ENCODE results near the gene NPR2.
A peak's percentile ranks its signal among the peaks of the same experiment; 100 is the strongest.

The NPR2 gene

DNA sequence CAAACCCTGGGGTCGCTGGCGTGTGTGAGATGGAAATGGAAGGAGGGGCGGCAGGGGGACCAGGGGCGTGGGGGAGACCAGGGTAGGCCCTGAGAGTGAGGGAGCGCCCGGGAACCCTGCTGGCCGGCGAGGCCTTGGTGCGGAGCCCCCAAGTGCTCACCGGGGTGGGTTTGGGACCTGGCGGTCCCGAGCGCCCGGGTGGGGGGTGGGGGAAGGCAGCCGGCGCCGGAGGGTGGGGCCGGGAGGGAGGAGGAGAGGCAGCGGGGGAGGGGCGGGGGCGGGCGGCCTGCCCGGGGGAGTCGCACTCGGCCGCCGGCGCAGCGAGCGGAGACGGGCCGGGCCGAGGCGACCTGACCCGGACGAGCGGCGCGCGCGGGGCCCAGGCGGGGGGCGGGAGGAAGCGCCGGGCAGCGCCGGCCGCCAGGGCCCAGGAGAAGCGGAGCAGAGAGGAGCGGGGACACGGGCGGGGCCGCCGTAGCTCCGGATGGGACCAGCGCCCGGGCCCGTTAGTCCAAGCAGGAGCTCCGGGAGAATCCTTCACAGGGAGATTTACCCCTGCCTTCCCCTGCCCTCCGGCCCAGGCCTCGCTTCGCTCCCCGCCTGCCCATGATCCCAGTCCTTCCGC is at the start of gene NPR2:
Gene NPR2, plus strand, starts transcription at position 295 of the 625 bp plus-strand sequence. CDS start 818 bp downstream, outside the sequence.
- DNase-seq, result no peak

DNA sequence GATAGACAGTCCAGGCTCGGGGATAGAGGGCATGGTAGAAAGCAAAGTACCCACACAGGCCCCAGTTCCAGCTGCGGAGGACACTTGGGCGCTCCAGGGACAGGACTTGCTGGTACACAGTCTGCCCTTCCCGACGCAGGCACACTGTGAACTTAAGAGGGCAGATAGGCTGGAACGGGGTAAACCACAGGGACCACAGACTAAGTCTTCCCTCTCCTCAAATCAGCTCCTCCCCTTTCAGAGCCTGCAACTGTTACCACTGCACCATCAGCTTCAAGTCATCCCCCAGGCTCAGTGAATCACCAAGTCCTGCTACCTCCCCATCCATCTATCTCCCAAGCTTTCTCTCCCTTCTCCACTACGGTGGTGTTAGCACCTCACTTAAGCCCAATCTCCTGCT is 49.7 kb upstream of the NPR2 start:
- no peak for DNase-seq

GRCh38 chr9:35743452-35743851 is 47.9 kb upstream of the NPR2 start:
- DNase-seq, result no peak

GRCh38 chr9:35743880-35744518 is 47.4 kb upstream of the NPR2 start:
- no peak for DNase-seq

DNA sequence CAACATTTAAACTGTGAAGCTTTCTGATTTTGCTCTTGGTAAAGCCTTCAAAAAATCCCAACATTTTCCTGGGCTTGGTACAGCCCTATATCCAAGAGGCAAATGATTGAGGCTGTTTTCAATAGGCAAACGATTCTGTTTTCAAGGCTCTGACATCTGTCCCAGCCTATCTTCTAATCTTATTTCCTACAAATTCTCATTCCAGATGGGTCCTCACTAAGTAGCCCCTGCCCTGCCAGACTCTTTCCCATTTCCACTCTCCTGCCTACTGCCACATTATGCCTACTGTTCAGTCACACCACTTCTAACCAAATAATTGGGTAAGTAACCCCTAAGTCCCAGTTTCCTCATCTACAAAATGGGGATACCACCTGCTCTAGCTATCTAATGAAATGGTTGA is 45.8 kb upstream of the NPR2 start:
- DNase-seq, result no peak

GRCh38 chr9:35746583-35746982 is 44.8 kb upstream of the NPR2 start:
- no peak for DNase-seq

DNA sequence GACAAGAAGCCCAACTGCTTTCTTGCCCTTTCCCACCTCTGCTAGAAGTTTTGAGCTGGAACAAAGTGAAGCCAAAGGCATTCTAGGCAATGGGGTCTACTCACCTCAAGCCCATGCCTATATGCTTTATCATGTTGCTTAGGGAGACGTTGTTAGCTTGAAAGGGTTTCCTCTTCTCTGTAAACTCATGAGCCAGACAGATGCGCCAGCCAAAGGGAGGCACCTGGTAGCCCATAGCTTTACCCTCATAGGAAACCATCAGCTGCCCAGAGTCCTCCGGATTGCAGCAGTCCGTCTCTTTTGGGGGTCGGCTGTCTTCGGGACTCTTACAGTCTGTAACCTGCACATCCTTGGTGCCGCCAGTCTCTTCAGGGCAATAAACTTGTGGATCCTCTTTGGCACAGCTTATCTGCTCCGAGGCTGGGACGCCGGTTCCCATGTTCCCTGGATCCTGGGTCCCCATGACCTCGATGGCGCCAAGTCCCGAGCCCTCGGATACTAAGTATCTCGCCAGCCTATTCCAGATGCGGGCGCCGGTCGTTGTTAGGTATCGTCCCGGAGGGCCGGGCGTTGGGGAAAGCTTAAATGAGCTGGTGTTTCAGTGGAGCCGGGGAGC is 43.0 kb upstream of the NPR2 start:
- DNase-seq, result no peak

DNA sequence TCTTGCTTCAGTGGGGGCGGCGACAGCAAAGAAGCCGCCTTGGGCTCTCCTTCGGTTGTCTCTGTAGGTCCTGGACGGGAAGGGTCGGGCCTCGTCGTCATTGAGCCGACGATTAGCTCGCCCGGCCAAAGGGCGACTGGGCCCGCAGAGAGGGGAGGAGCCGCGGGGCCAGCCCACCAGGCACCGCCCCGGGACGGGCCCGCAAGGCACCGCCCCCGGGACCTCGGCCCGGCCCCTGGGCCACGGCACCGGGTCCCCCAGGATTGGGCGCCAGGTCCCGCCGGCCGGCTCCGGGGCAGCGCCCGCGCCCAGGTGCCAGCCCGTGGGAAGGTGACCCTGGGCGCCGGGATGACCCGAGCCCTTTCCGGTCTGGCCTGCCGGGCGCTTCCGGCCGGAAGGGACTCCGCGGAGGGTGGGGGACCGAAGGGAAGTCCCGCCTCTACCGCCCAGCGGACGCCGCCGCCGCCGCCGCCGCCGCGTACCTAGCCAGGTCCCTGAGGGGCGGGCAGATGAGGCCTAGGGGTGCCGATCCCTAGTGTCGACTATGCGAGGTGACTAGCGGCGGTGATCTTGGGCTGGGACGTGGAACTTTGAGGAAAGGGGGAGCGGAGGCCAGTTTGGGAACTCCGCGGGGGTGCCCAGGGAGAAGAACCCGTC is 42.4 kb upstream of the NPR2 start, which contains the start of the genes GBA2 and RGP1:
Gene GBA2, minus strand, starts transcription at position 371 of the 657 bp plus-strand sequence. CDS start 524 bp downstream, outside the sequence.
Gene RGP1, plus strand, starts transcription at position 430 of the 657 bp plus-strand sequence. CDS start 469 bp downstream, outside the sequence.
- DNase-seq, result peak; percentile 52 to 66

- peak; percentile 31 to 36 for DNase-seq
These were observed 41.7 kb upstream of the NPR2 start for GRCh38 chr9:35749515-35750255.

DNA sequence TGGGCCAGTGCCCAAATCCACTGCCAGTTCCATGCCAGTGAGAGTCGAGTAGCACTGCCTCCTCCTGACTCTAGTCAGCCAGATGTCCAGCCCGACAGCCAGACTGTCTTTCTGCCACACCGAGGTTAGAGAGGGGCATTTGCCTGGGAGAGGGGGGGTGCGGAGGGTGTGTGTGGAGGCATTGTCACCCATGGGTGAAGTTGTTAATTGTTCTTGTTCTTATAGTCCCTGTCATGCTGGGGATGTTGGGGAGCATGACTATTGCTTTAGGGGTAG is 41.2 kb upstream of the NPR2 start:
- DNase-seq, result no peak

- no peak for DNase-seq
These were observed 37.9 kb upstream of the NPR2 start for GRCh38 chr9:35753466-35753865.

DNA sequence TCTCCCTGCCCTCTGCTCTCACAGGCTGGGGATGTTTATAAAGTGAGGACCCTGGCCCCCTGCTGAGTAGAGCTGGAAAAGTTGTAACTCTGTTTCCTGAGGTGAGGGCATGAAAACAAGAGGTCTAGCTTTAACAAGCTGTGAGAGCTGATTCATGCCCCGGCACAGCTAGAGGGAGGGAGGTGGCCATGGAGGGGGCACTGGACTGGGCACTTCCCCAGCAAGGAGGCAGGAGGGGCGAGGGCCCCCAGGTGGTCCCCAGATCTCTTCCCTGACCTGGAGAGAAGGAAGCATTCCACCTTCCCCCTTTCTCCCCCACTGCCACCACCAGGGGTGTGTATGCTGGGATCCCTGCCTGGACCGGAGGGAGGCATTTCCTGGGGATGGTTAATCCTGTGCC is 37.1 kb upstream of the NPR2 start, which contains the start of gene MSMP:
Gene MSMP, minus strand, starts transcription at position 13 of the 400 bp plus-strand sequence. CDS start 147 bp downstream, outside the sequence.
- DNase-seq, result no peak

- no peak for DNase-seq
These were observed 36.3 kb upstream of the NPR2 start for GRCh38 chr9:35755071-35755470.

DNA sequence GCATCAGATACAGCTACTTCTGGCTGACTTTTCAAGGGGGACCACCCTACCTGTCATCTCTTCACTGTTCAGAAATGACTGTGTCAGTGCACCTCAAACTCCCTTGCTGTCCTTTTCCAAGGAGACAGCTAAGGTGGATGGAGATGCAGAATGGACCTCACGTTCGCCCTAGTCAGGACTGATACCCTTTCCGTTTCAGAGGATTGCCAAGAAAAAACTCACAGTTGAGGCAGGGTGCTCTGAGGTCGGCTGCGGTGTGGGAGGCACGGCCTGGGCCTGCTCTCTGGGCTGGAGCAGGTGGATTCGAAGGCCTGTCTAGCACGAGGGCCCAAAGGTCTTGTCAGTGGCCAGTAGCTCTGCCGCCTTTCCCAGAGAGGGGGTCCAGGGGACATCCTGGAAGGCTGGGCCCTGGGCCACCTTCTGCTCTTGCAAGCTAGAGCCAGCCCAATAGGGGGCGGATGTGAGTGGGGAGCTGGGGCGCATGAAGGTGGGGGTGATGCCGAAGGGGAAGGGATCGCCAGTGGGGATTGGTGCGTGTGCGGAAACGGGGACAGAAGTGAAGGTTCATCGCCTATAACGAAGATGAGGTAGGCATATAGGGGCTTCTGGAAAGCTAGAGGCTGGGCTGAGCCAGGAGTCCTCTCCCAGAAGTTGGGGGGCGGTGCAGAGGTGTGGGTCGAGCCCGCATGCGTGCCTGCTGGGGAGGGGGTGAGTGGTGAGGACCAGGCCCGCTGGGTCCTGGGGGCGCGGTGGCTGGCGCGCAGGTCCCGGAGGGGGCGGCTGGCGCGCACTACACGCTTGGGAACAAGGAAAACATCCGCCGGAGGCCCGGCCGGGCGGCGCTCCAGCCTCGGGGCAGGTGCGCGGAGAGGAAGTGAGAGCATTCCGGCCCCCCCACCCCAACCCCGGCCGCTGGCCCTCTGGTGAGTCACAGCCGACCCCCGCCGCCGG is 34.8 kb upstream of the NPR2 start:
- peak; percentile 76 to 82 for DNase-seq

GRCh38 chr9:35757226-35757891 is 34.0 kb upstream of the NPR2 start:
- peak in 1 of 2 donors; percentile 8 for DNase-seq

- DNase-seq, result no peak
These were observed 33.5 kb upstream of the NPR2 start for GRCh38 chr9:35757892-35758275.

- DNase-seq, result no peak
These were observed 32.8 kb upstream of the NPR2 start for GRCh38 chr9:35758475-35759050.

DNA sequence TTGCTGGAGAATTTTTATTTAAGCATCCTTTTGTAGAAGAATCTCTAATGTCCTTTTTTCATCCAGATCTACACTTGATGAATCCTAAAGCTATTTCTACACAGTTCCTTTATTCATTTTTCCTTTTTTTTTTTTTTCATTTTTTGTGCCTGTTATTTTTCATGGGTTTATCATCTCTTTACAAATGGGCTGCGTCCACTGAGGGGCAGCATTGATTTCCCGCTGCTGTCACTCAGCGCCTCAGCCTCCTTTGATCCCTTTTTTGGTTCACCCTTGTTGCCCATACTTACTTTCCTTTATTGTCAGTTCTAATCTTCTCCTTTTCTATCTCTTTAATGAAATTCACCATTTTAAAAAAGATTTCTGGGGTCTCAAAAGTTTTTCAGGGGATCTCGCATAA is 31.6 kb upstream of the NPR2 start:
- no peak for DNase-seq

GRCh38 chr9:35760651-35761050 is 30.7 kb upstream of the NPR2 start:
- DNase-seq, result no peak

DNA sequence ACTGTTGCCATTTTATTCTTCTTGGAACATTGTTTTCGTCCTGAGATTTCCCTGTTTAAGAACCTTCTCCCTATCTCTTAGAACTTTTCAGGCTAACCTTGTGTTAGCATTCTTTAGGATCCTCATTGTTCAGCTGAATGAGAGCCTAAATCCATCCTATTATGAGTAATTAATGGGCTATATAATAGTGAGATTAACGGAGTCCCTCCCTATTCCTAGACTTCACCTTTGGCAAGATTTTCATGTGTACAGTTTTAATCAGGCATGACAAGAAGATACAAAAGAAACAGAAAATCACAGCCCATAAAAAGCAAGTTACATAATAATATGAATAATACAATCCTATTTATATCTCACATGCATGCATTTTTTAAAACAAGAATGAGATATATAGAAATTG is 28.2 kb upstream of the NPR2 start:
- no peak for DNase-seq

- DNase-seq, result no peak
These were observed 27.6 kb upstream of the NPR2 start for GRCh38 chr9:35763803-35764202.
